IPS-20b (cell line): Measurements from ENCODE around the gene ZSWIM5.
"Not testable (repeated sequence)": the region's sequence is repeated elsewhere in the genome, so short reads cannot be mapped to it uniquely, and the experiment has no call there.

Source experiments
- H3K27ac ChIP-seq: one replicate; pipeline ENCODE4 v1.5.1; 2013; ENCODE audit warnings: low read length
- H3K27me3 ChIP-seq: 2 replicates; pipeline ENCODE4 v1.6.1; 2013; ENCODE audit warnings: mild to moderate bottlenecking, low read length, inconsistent platforms; ENCODE audit not compliant: insufficient read depth
- H3K36me3 ChIP-seq: 2 replicates; pipeline ENCODE4 v1.6.1; 2013; ENCODE audit warnings: low read depth, mild to moderate bottlenecking, inconsistent platforms, low read length, moderate library complexity; ENCODE audit not compliant: insufficient read depth
- H3K4me1 ChIP-seq: 2 replicates; pipeline ENCODE4 v1.6.1; 2013; ENCODE audit warnings: mild to moderate bottlenecking, control low read depth, inconsistent platforms, low read length, moderate library complexity; ENCODE audit not compliant: insufficient read depth
- H3K4me3 ChIP-seq: 2 replicates; pipeline ENCODE4 v1.5.1; 2013; ENCODE audit warnings: mild to moderate bottlenecking, low read length, inconsistent platforms
- H3K9ac ChIP-seq: 2 replicates; pipeline ENCODE4 v1.6.1; 2013; ENCODE audit warnings: low read depth, mild to moderate bottlenecking, inconsistent platforms, low read length, moderate library complexity
- H3K9me3 ChIP-seq: 2 replicates; pipeline ENCODE4 v1.6.1; 2013; ENCODE audit warnings: mild to moderate bottlenecking, low read depth, low read length, inconsistent platforms; ENCODE audit not compliant: insufficient read depth

ZSWIM5 gene

DNA sequence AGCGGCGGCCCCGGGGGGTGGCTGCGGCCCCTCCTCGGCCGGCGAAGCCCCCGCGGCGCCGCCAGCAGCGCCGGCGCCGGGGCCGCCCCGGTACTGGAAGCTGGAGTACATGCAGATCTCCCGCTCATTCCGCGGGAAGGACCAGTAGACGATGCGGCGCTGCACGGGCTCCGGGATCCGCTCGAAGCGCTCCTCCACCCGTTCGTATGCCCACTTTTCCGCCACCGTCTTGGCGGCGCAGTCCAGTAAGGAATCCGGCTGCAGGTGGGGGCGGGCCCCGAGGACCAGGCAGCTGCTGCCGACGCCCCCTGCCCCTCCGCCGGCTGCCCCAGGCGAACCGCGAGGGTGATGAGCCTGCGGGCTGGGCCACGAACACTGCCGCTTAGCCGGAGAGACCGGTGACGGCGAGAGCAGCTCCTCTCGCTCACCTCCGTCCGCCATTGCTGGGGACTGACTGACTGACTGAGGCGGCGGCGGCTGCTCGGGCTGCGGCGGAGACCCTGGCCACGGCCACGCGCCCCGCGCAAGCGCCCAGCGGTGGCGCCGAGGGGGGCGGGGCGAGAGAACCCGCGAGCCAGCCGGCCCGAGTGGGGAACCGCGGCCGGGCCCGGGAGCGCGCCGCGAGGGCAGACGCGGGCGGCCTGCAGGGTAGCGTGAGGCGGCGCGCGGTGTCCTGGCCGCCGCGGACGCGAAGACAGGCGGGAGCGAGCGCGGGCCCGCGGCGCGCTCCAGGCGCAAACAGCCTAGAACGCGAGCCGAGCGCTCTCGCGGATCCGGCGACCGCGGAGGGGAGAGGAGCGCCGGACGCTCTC, at the start of gene ZSWIM5:
TSS of gene ZSWIM5 (minus strand) at position 696 of the 812 bp plus-strand sequence. CDS start at position 441, 255 bp downstream.
- H3K9me3 ChIP-seq, result no peaks in the 10 kb centered on the region
- H3K27ac ChIP-seq, result no peak within 1 kb of the TSS
- H3K9ac ChIP-seq, result peak within 1 kb of the TSS; percentile 71; the same call in 1 of the 2 replicates
- peak within 1 kb of the TSS; percentile 86 for H3K4me3 ChIP-seq
- peaks cover 47% of the 10 kb centered on the region for H3K27me3 ChIP-seq
- peaks cover 8% of the 10 kb centered on the region; the same call in 1 of the 2 replicates for H3K4me1 ChIP-seq
- no peaks in the 10 kb centered on the region for H3K36me3 ChIP-seq

DNA sequence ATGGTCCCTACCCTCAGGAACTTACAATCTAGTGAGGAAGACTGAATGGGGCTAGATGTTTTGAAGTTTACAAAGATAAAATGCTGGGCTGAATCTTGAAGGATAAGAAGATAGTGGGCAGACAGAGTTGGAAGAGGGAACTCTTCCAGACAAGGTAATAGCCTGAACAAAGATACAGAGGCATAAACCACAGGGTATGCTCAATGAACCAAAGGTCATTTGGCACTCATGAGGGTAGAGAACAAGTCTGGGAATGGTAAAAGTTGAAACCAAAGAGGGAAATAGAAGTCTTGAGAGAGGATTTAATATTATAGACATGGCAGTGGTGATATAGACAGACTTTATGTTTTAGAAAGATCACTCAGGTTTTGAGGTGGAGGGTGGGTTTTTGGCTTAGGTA, 48.1 kb upstream of the ZSWIM5 start:
- H3K9me3 ChIP-seq, result peaks cover 23% of the 10 kb centered on the region
- H3K4me3 ChIP-seq, result no peak overlapping the region
- no peak overlapping the region for H3K27ac ChIP-seq
- no peaks in the 10 kb centered on the region for H3K27me3 ChIP-seq
- no peak overlapping the region for H3K9ac ChIP-seq
- H3K4me1 ChIP-seq, result no peaks in the 10 kb centered on the region
- H3K36me3 ChIP-seq, result no peaks in the 10 kb centered on the region

GRCh38 chr1:45250544-45250943, 44.1 kb upstream of the ZSWIM5 start:
- Histone ChIP-seq H3K27ac (no peak overlapping the region), H3K9me3 (peaks cover 5% of the 10 kb centered on the region; the same call in 1 of the 2 replicates), H3K9ac (no peak overlapping the region), H3K27me3 (no peaks in the 10 kb centered on the region), H3K4me1 (no peaks in the 10 kb centered on the region), H3K36me3 (no peaks in the 10 kb centered on the region), H3K4me3 (no peak overlapping the region)

GRCh38 chr1:45248004-45248403, 41.6 kb upstream of the ZSWIM5 start:
- not testable (repeated sequence) for H3K9ac ChIP-seq, H3K27ac ChIP-seq, H3K4me1 ChIP-seq, H3K36me3 ChIP-seq, H3K9me3 ChIP-seq, H3K4me3 ChIP-seq, H3K27me3 ChIP-seq

DNA sequence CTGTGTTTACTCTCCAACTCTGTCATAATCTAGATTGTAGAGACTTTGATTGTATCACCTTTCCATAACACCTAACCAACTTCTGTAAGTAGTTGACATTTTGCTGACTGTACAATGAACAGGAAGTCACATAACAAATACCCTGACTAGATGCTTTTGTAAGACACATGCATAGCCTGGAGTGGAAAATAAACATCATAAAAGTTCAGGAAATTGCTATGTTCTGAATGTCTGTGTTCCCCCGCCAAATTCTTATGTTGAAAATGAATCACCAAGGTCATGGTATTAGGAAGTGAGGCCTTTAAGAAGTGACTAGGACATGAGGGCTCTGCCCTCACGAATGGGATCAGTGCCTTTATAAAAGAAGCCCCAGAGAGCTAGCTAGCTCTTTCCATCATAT, 40.4 kb upstream of the ZSWIM5 start:
- no peak overlapping the region for H3K27ac ChIP-seq
- no peaks in the 10 kb centered on the region for H3K4me1 ChIP-seq

DNA sequence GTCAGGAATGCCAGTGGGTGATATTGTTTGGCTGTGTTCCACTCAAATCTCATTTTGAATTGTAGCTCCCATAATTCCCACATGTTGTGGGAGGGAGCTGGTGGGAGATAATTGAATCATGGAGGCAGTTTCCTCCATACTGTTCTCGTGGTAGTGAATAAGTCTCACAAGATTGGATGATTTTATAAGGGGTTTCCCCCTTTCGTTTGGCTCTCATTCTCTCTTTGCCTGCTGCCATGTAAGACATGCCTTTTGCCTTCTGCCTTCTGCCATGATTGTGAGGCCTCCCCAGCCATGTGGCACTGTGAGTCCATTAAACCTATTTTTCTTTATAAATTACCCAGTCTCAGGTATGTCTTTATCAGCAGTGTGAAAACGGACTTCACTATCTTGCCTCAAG, 40.0 kb upstream of the ZSWIM5 start:
- H3K9me3 ChIP-seq, result peaks cover 24% of the 10 kb centered on the region; the same call in 1 of the 2 replicates
- H3K27me3 ChIP-seq, H3K4me3 ChIP-seq, H3K27ac ChIP-seq, H3K36me3 ChIP-seq, H3K9ac ChIP-seq, H3K4me1 ChIP-seq: not testable (repeated sequence)

More for the DNA sequence above, 40.4 kb upstream of the ZSWIM5 start:
- no peak overlapping the region for H3K4me3 ChIP-seq
- no peak overlapping the region for H3K9ac ChIP-seq
- peaks cover 20% of the 10 kb centered on the region; the same call in 1 of the 2 replicates for H3K9me3 ChIP-seq
- no peaks in the 10 kb centered on the region for H3K36me3 ChIP-seq
- H3K27me3 ChIP-seq, result no peaks in the 10 kb centered on the region

- Histone ChIP-seq H3K4me1 (no peaks in the 10 kb centered on the region), H3K27me3 (no peaks in the 10 kb centered on the region), H3K9ac (no peak overlapping the region), H3K9me3 (peaks cover 28% of the 10 kb centered on the region), H3K36me3 (no peaks in the 10 kb centered on the region), H3K4me3 (no peak overlapping the region), H3K27ac (no peak overlapping the region)
These were observed 38.3 kb upstream of the ZSWIM5 start for GRCh38 chr1:45244660-45245059.

DNA sequence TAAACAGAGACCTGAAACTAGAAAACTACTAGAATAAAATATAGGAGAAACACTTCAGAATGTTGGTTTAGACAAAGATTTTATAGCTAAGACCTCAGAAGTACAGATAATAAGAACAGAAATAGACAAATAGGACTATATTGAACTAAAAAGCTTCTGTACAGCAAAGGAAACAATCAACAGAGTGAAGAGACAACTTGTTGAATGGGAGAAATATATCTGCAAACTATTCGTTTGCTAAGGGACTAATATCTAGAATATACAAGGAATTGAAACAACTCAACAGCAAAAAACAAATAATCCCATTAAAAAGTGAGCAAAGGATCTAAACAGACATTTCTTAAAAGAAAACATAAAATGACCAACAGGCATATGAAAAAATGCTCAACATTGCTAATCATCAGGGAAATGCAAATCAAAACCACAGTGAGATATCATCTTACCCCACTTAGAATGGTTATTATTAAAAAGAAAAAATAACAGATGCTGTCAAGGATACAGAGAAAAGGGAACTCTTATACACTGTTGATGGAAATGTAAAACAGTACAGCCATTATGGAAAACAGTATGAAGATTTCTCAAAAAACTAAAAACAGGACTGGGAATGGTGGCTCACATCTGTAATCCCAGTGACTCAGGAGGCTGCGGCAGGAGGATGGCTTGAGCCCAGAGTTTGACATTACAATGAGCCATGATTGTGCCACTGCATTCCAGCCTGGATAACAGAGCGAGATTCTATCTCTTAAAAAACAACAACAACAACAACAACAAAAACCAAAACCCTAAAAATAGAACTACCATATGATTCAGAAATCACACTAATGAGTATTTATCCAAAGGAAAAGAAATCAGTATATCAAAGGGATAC, 37.3 kb upstream of the ZSWIM5 start:
- H3K4me3 ChIP-seq, result no peak overlapping the region
- peaks cover 27% of the 10 kb centered on the region for H3K9me3 ChIP-seq
- no peaks in the 10 kb centered on the region for H3K36me3 ChIP-seq

GRCh38 chr1:45238846-45239245, 32.4 kb upstream of the ZSWIM5 start:
- no peak overlapping the region for H3K27ac ChIP-seq

More for the DNA sequence above, 37.3 kb upstream of the ZSWIM5 start:
- Histone ChIP-seq H3K9ac (no peak overlapping the region), H3K27me3 (no peaks in the 10 kb centered on the region), H3K27ac (no peak overlapping the region), H3K4me1 (no peaks in the 10 kb centered on the region)

DNA sequence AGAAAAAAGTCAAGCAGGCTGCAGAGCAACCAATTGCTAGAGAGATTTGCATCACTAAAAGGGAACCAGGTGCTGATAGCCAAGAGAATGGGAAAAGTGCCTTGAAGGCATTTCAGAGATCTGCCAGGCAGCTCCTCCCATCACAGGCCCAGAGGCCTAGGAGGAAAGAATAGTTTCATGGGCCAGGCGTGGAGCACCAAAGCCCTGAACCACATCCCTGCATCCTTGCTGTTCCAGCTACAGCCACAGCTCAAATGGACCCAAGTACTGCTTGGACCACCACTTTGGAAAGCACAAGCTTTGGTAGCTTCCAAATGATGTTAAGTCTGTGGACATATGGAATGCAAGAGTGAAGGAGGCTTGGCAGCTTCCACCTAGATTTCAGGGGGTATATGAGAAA, 29.7 kb upstream of the ZSWIM5 start:
- Histone ChIP-seq H3K36me3 (no peaks in the 10 kb centered on the region), H3K27ac (no peak overlapping the region), H3K4me1 (no peaks in the 10 kb centered on the region), H3K4me3 (no peak overlapping the region), H3K9me3 (peaks cover 25% of the 10 kb centered on the region), H3K27me3 (no peaks in the 10 kb centered on the region), H3K9ac (no peak overlapping the region)

More at GRCh38 chr1:45238846-45239245, 32.4 kb upstream of the ZSWIM5 start:
- Histone ChIP-seq H3K27me3 (no peaks in the 10 kb centered on the region), H3K4me1 (no peaks in the 10 kb centered on the region), H3K36me3 (no peaks in the 10 kb centered on the region), H3K9me3 (peaks cover 45% of the 10 kb centered on the region), H3K4me3 (no peak overlapping the region), H3K9ac (no peak overlapping the region)

DNA sequence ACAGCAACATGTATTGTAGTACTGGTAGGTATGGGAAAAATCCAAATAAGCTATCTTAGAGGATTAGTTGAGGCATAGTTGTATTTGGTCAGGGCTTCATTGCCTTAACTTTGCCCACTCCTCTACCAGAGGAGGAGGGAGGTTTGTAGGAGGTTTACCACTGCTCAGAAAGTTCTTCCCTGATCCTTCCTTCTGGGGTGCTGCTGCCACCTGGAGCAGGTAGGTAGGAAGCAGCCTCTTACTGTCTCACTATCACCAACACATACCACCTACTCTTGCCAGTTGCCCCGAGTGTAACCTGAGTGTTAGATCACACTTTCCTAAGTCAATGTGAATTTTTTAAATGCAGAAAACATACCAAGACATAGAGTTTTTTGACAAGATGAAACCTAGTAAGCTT, 24.1 kb upstream of the ZSWIM5 start:
- no peak overlapping the region for H3K27ac ChIP-seq
- no peak overlapping the region for H3K9ac ChIP-seq

More for the DNA sequence above, 24.1 kb upstream of the ZSWIM5 start:
- Histone ChIP-seq H3K9me3 (no peaks in the 10 kb centered on the region), H3K4me1 (no peaks in the 10 kb centered on the region), H3K27me3 (no peaks in the 10 kb centered on the region), H3K36me3 (no peaks in the 10 kb centered on the region), H3K4me3 (no peak overlapping the region)
